ACHN (cell line): Measurements from ENCODE around the gene SMYD1.
A peak's percentile ranks its signal among the peaks of the same experiment; 100 is the strongest.
"Not testable (repeated sequence)": the region's sequence is repeated elsewhere in the genome, so short reads cannot be mapped to it uniquely, and the experiment has no call there.

Experiments
- DNase-seq: peaks from one replicate; pipeline ENCODE4 v3.0.0-alpha.2; 2015
- in situ Hi-C: cut with HindIII; loops from 2 replicates; pipeline ENCODE4 v1.10.0; 2017; ENCODE audit warnings: low sequenced_read_pairs, low pct_ligation_motif_present, low pct_unique_long_range_greater_than_20kb

The SMYD1 gene

DNA sequence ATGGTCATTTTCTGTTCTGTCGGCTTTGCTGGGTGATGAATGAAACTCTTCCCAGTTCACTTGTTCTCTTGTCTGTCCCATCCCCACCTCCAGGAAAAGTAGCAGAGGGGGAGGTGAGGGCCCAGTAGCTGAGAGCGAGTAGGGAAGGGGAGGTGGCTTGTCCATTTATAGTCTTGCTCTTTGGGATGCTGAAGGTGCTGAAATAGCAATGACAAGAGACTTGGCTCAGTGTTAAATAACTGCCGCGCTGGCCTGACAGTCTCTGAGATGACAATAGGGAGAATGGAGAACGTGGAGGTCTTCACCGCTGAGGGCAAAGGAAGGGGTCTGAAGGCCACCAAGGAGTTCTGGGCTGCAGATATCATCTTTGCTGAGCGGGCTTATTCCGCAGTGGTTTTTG lies at the start of gene SMYD1:
Gene SMYD1 (plus strand): TSS at position 228 of the 400 bp plus-strand sequence. CDS start 40 bp downstream, at position 268.
- no peak for DNase-seq
- in situ Hi-C loops, result no loop called here

DNA sequence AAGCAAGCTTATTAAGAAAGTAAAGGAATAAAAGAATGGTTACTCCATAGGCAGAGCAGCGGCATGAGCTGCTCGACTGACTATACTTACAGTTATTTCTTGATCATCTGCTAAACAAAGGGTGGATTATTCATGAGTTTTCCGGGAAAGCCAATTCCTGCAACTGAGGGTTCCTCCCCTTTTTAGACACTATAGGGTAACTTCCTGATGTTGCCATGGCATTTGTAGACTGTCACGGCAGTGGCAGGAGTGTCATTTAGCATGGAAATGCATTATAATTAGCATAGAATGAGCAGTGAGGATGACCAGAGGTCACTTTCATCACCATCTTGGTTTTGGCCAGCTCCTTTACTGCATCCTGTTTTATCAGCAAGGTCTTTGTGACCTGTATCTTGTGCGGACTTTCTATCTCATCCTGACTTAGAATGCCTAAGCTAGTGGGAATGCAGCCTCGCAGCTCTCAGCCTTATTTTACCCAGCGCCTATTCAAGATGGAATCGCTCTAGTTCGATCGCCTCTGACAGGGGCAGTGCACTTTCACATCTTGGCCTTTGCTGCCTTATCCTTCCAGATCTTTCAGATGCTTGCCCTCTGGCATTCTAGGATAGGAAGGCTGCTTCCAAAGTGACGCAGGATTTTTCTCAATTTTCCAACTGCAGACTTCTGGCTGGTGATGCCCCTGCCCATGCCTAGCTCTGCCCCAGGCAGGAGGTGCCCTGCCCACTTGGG lies 49.4 kb upstream of the SMYD1 start:
- in situ Hi-C loops, DNase-seq: not testable (repeated sequence)

DNA sequence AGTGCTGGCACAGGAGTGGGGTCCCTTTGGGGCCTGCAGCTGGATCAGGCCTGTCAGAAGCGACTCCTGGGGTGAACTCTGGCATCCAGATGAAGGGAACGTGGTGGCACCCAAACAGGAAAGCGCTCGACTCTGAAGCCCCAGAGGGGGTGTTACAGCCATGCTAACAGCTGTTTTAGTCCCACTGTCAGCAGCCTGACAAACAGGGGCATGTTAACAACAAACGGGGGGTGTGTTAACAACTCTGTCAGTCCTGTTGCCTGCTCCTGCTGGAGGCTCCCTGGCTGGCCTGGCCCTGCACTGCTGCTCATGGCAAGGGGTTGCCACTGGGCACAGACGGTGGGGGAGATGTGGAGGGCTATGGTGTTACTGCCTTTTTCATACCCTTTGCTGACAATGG lies 48.7 kb upstream of the SMYD1 start:
- in situ Hi-C loops, result no loop called here
- DNase-seq, result no peak

DNA sequence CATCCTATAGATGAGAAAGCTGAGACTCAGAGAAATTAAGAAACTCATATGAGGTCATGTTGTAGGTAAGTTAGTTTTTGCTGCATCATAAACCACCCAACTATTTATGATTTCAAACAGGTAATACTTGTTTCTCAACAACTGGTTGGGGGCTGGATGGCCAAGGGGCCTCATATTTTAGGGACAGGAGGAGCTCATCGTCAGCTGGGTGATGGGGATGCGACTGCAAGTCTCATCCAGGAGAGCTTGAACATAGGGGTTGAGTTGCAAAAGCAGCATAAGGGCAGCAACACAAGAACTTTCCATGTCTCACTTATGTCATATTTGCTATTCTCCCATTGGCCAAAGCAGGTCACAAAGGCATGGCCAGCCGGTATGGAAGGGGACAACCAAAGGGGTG lies 47.6 kb upstream of the SMYD1 start:
- no peak for DNase-seq
- in situ Hi-C loops, result no loop called here

DNA sequence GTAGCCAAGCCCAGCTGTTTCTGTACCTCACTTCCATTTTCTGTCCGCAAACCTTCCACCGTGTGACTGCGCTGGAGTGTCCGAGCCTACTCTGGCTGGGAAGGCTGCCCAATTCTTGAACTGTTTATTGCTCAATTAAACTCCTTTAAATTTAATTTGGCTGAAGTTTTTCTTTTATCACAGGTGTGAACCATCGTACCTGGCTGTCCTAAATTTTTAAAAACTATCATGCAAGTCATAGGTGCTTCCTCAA lies 45.0 kb upstream of the SMYD1 start:
- in situ Hi-C loops, result no loop called here
- DNase-seq, result no peak

DNA sequence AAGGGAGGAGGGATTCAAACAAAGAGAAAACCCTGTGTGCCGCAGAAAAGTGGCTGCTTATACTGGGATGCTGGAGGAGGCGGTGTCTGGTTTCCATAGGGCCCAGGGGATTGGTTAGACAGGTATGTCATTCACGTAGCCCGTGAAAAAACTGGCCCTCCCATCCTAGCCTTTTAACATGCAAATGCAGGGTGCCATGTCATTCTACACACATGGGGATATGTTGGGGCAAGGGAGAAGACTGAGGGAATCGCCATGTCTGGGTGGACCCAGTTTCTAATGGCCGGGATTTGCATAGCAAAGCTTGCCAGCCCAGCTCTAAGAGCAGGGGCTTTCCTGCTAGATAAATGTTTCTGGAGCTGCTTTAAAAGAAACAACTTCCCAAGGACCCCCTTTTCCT lies 43.1 kb upstream of the SMYD1 start:
- no peak for DNase-seq
- in situ Hi-C loops, result no loop called here

DNA sequence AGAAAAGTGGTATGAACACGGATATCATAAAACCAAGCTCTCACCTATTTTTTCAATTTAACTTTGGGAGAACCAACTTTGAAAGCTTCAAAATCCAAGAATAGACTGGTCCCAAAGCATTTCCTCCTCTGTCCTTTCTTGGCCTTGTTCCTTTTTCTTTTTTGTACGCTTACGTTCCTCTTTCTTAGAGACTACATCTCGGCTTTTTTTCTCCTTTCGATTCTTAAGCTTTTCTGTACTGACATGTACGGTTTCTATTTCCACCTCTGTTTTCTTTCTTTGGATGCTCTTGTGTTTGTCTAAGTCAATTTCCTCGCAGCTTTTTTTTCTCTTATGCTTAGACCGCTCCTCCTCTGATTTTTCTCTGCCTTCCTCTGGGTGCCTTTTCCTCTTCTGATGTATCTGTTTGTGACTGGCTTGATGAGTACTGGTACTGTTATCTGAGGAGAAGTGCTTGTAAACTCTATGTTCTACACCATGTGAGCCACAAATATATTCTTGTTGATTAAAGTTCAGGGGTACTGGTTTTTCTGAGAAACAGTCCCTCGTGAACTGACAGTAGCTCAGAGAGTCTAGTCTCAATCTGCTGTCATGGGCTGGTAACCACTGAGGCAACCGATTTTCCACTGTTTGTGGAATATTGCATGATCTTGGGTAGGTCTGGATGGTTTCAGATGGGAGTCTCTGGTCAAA lies 39.8 kb upstream of the SMYD1 start:
- in situ Hi-C loops, result no loop called here
- DNase-seq, result no peak

DNA sequence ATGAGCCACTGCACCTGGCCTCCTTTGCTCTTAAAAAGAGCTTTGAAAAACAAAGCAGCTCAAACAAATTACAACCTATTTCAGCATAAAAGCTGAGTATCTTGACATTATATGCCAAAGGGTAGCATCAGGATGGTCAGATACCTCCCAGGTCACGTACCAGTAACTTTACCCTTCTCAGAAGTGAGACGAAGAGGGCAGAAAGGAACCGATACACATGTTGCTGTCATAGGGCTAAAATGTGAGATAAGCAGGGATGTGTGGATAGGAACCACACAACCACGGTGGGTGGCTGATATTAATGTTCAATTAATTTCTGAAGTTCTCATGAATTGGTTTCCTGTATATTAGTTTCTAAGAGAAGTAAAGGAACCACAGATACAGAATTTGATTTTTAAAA lies 38.7 kb upstream of the SMYD1 start:
- in situ Hi-C loops, result no loop called here
- no peak for DNase-seq

DNA sequence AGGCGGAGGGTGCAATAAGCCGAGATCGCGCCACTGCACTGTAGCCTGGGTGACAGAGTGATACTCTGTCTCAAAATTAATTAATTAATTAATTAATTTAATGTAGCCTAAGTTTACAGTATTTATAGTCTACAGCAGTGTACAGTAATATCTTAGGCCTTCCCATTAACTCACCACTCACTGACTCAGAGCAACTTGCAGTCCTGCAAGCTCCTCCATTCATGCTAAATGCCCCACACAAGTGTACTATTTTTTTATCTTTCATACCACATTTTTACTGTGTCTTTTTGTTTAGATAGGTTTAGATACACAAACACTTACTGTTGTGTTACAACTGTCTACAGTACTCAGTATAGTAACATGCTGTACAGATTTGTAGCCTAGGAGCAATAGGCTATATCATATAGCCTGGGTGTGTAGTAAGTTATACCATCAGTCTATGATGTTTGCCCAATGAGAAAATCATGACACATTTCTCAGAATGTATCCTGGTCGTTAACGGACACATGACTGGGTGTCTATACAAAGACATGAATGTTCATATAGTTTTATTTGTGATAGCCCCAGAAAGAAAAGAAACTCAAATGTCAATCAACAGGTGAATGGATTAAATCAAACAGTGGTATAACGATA lies 35.4 kb upstream of the SMYD1 start:
- DNase-seq, result no peak
- in situ Hi-C loops, result no loop called here

DNA sequence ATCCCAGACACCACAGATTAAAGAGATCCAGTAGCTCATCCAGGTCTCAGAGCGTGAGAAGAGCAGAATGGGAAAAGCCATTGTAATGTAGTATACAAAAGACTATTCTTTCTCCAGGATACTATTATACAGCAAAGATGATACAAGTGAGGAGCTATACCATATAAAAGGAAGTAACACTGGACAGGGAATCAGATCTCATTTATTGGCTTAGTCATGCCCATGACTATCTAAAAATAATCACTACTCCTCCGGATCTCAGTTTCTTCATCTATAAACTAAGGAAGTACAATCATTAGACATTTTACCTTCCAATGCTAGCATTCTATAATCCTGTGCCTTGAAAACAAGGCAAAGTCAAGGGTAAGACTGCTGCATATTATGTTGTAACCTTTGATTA lies 31.4 kb upstream of the SMYD1 start:
- in situ Hi-C loops, result no loop called here
- DNase-seq, result no peak

DNA sequence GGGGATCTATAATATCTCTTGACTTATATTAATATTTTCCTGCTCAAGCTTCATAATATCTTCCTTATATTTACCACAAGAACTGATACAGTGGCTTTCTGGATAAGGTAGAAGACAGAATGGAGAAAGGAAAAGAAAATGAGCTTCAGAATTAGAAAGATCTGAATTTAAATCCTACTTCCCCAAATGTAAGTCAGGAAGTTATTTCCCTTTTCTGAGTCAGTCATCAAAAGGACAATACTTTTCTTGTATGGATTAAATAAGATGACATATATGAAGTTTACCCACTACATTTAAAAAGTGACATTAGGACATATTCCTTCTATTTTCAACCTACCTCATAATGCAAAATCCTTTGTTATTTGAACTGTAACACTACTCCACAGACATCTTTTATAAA lies 31.0 kb upstream of the SMYD1 start:
- in situ Hi-C loops, result no loop called here
- no peak for DNase-seq

DNA sequence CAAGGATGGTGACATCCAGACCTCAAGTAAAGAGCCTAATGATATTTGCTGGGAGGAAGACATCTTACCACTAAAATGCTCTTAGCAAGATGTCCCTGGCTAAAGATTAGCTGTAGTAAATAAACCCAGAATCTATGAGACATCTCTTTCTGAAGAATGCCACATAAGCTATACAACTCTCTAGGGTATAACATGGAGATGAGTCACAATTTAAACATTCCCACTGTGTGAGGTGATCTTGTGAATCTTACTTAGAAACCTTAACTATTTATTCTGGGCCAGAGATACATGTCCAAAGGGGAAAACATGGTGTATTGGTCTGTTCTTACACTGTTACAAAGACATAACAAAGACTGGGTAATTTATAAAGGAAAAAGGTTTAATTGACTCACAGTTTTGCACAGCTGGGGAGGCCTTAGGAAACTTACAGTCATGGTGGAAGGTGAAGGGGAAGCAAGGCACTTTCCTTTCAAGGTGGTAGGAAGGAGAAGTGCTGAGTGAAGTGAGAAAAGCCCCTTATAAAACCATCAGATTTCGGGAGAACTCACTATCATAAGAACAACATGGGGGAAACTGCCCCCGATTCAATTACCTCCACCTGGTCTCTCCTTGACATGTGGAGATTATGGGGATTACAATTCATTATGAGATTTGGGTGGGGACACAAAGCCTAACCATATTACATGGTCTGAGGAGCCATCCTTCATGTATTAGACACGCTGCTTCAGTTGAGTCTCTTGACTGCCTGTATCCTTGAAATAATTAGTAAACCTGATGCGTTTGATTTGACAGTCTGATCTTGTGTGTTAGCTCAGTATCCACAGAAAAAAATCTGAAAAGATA lies 29.1 kb upstream of the SMYD1 start:
- DNase-seq, result peak; percentile 95
- in situ Hi-C loops, result no loop called here

DNA sequence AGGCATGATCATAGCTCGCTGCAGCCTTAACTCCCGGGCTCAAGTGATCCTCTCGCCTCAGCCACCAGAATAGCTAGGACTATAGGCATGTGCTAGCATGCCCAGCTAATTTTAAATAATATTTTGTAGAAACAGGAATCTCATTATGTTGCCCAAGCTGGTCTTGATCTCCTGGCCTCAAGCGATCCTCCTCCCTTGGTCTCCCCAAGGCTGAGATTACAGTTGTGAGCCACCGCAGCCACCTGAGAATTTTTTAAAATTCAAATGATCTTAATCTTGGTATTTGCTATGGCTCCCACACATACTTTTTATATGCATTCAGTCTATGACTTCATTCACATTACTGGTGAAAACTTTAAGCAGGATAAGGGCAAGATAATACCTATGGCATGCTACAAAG lies 25.1 kb upstream of the SMYD1 start:
- no peak for DNase-seq
- in situ Hi-C loops, result no loop called here

DNA sequence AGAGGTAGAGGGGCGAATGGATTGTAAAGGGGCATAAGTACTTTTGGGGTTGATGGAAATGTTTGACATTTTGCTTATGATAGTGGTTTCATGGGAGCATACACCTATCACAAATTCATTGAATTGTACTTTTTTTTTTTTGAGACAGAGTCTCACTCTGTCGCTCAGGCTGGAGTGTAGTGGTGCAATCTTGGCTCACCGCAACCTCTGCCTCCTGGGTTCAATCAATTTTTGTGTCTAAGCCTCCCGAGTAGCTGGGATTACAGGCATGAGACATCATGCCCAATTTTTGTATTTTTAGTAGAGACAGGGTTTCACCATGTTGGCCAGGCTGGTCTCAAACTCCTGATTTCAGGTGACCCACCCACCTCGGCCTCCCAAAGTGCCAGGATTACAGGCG lies 22.1 kb upstream of the SMYD1 start:
- DNase-seq, in situ Hi-C loops: not testable (repeated sequence)

DNA sequence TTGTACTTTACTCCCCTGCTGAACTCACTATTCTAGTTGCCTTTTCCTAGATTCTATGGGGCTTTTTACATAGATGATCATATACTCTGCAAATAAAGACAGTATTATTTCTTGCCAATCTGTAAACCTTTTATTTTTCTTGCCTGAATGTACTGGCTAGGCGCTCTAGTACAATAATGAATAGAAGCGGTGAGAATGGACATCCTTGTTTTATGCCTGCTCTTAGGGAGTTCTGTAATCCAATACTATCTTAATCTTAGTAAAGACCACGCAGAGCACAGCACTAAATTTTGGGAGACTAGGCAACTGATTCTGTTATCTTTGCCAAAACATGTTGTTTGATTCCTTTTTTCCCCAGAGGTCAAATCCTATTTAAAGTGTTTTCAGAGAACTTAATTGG lies 19.1 kb upstream of the SMYD1 start:
- in situ Hi-C loops, result no loop called here
- DNase-seq, result no peak

DNA sequence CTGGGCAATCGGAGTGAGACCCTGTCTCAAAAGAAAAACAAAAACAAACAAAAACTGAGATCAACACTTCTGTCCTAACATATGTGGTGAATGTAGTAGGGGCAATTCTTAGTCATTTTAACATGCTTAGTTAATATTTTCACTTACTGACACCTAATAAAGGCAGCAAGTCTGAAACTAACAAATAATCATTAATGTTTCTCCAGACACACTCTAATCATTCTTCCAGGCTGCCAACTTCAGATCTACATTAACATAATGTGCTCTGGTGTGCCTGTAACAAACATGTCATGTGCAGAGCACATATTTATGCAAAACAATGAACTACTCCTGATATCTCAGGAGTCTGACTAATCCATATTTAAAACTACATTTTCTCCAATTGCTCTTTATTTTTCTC lies 18.0 kb upstream of the SMYD1 start:
- no peak for DNase-seq
- in situ Hi-C loops, result no loop called here

DNA sequence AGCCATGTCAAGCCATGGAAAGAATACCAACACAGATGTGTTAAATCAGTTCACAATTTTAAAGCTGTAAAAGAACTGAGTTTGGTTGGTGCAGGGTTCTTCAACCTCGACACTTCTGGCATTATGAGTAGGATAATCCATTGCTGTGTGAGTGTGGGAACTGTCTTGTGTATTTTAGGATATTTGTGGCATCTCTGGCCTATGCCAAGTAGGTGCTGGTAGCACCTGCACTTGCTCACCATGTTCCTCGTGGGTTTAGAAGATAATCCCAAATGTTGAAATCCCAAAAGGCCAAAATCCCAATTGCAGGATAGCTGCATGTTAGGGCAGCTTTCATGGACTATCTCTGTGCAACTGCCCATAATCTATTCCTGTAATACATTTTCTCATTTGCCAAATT lies 15.8 kb upstream of the SMYD1 start:
- no peak for DNase-seq
- in situ Hi-C loops, result no loop called here

DNA sequence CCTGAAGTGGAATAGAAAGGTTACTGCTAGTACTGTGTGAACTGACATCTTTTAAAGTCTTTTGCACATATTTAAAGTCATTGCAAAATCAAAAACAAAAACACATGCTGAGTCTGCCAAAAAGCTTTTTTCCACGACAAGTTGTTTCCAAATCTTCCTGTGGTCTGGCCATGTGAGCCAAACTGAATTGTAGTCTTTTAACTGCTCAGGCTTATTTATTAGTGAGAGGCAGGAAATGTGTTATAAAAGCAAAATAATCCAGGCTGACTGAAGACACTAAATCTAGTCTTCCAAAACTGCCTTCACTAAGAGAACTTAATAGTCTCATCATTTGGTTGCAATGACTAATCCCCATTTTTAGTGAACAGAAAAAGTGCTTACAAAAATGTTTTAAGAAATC lies 14.3 kb upstream of the SMYD1 start:
- in situ Hi-C loops, result no loop called here
- no peak for DNase-seq
